ES-I3 (cell line): ENCODE measurements around the gene POLR3C.
"Not testable (repeated sequence)": the region's sequence is repeated elsewhere in the genome, so short reads cannot be mapped to it uniquely, and the experiment has no call there.

Experiments used
- H3K36me3 ChIP-seq: 2 replicates; pipeline ENCODE4 v1.6.1; 2013; ENCODE audit warnings: mild to moderate bottlenecking, low read length, control low read depth, moderate library complexity; ENCODE audit not compliant: insufficient read depth
- H3K4me1 ChIP-seq: 2 replicates; pipeline ENCODE4 v1.6.1; 2013; ENCODE audit warnings: mild to moderate bottlenecking, control low read depth, low read length; ENCODE audit not compliant: insufficient read depth
- H3K9ac ChIP-seq: 2 replicates; pipeline ENCODE4 v1.6.1; 2013; ENCODE audit warnings: low read depth, mild to moderate bottlenecking, low read length, moderate library complexity
- H3K9me3 ChIP-seq: 2 replicates; pipeline ENCODE4 v1.6.1; 2013; ENCODE audit warnings: mild to moderate bottlenecking, low read length, moderate library complexity; ENCODE audit not compliant: control insufficient read depth, insufficient read depth

Gene POLR3C, protein sequence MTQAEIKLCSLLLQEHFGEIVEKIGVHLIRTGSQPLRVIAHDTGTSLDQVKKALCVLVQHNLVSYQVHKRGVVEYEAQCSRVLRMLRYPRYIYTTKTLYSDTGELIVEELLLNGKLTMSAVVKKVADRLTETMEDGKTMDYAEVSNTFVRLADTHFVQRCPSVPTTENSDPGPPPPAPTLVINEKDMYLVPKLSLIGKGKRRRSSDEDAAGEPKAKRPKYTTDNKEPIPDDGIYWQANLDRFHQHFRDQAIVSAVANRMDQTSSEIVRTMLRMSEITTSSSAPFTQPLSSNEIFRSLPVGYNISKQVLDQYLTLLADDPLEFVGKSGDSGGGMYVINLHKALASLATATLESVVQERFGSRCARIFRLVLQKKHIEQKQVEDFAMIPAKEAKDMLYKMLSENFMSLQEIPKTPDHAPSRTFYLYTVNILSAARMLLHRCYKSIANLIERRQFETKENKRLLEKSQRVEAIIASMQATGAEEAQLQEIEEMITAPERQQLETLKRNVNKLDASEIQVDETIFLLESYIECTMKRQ

DNA sequence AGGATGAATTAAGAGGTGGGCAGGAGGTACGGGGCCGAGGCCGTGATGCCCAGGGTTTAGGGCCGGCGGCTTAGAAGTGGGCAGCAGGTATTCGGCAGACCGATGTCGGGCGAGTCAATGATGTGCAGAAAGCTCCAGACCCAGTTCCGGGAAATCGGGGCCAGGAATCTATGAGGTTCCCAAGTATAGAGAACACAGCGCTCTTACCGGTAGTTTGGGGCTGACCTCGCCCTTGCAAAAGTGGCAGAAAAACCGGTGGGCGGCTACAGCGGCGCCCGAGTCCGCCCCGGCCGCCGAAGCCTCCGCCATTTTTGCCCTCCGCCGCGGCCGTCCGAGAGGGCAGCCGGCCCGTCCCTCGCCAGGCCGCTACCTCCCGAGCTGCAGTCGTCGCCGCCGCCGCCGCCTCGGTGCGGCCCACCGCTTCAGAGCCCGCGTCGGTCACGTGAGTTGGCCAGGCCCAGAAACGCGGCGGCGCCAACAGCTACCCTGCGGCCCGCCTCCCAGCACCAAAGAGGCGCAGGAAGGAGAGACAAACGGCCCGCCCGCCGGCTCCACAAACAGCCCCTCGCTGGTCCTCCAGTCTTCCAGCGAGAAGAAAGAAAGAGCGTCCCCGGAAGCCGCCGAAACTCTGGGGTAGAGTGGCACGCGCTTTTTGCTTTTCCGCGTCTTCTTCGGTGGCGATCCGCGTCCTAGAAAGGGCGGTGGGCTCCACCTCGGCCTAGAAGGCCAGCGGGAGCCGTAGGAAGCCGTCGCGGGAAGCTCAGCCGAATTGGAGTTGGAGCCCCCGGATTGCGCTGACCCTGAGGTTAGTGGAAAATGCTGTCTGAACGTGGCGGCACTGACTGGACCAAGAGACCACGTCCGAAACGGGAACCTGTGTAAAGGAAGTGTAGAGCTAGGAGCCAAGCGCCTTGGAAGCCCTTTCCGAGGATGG is at the start of gene POLR3C, which contains the start of gene RNF115:
TSS of gene POLR3C (plus strand) at position 636 of the 934 bp plus-strand sequence. CDS start 1,577 bp downstream, outside the sequence.
TSS of gene RNF115 (minus strand) at position 531 of the 934 bp plus-strand sequence. CDS start at position 309, 222 bp downstream.
- H3K9ac ChIP-seq, result peak within 1 kb of the TSS; percentile 87
- no peaks in the 10 kb centered on the region for H3K9me3 ChIP-seq
- H3K4me1 ChIP-seq, result no peaks in the 10 kb centered on the region
- peaks cover 14% of the 10 kb centered on the region; the same call in 1 of the 2 replicates for H3K36me3 ChIP-seq

DNA sequence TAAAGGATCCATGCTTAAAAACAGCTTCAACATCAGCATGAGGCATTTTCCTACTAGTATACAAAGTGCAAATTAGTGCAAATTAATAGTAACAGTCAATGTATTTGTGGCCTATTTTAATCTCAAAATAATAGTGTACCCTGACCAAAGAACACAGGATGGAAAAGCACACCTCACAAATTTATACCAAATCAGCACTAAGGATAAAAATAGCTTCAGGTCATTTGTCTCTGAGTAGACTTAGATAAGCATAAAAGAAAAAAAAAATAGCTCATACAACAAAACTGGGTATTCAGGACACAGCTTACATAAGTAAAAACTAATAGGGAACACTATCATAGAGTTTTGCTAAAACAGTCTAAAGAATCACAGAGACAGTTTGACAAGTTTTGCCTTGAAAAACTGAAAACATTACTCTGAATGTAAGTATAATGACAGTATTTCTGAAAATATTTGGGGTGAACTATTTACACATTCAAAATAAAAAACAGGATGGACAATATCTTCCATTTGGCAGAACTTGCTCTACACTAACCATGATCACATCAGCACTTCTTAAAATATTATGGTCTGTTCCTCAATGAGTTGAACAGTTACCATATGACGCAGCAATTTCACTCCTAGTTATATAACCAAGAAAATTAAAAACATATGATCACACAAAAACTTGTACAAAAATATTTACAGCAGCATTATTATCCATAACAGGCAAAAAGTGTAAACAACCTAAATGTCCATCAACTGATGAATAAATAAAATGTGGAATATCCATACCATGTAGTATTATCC is 46.4 kb upstream of the POLR3C start:
- Histone ChIP-seq H3K36me3 (no peaks in the 10 kb centered on the region), H3K4me1 (no peaks in the 10 kb centered on the region; the same call in 1 of the 2 replicates), H3K9ac (no peak overlapping the region), H3K9me3 (no peaks in the 10 kb centered on the region)

DNA sequence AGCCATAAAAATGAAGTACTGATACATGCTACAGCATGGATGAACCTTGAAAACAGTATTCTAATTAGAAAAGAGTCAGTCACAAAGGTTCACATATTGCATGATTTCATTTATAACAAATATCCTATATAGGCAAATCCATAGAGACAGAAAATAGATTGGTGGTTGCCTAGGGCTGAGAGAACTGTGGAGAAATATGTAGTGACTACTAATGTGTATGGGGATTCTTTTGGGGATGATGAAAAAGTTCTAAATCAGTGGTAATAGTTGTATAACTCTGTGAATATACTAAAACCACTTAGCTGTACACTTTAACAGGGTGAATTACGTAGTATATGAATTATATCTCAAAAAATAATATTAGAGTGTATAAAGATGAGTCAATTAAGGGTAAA is 45.9 kb upstream of the POLR3C start:
- no peak overlapping the region for H3K9ac ChIP-seq
- H3K4me1 ChIP-seq, result no peaks in the 10 kb centered on the region; the same call in 1 of the 2 replicates
- no peaks in the 10 kb centered on the region for H3K9me3 ChIP-seq
- no peaks in the 10 kb centered on the region for H3K36me3 ChIP-seq

DNA sequence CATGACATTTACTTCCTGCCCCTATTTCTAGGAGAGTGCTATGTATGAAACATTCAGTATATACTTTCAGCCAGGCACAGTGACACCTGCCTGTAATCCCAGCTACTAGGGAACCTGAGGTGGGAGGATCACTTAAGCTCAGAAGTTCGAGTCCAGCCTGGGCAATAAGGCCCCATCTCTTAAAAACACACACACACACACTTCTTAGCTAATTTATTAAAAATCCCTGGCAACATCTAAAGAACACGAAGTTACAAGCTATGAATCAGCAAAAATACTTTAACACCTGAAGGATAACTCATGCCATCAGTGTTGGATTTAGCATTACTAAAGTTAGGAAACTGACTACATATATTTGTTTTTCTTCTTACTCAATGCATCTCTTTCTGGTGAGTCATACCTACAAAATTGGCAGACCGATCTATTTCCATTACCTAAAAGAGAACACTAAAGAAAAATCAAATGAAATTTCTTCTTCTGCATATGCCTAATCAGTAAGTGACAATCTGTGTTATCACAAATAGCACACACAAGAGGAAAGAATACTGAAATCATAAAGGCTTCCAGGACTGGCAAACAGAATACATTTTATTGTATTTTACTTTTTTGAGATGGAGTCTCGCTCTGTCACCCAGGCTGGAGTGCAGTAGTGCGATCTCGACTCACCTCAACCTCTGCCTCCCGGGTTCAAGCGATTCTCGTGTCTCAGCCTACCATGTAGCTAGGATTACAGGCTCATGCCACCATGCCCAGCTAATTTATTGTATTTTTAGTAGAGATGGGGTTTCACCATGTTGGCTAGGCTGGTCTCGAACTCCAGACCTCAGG is 41.5 kb upstream of the POLR3C start:
- Histone ChIP-seq H3K9ac (no peak overlapping the region), H3K4me1 (peaks cover 15% of the 10 kb centered on the region; the same call in 1 of the 2 replicates), H3K9me3 (no peaks in the 10 kb centered on the region), H3K36me3 (no peaks in the 10 kb centered on the region)

DNA sequence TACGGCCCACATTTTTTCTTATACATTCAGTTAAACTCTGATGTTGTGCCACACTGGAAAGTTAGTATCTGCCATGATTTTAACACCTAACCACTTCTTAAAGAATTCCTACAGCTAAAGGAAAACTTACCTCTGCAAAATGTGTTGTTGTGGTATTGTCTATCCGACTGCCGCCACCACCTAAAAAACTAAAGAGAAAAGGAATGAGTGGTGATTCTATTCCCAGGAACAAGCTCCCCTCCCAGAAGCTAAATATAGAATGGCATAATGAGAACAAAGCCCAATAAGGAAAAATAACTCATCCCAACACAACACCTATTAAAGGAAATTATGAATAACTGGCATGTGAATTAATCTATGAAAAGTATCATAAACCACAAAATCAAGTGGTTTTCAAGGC is 39.6 kb upstream of the POLR3C start:
- Histone ChIP-seq H3K9me3 (no peaks in the 10 kb centered on the region), H3K9ac (no peak overlapping the region), H3K36me3 (no peaks in the 10 kb centered on the region), H3K4me1 (peaks cover 15% of the 10 kb centered on the region; the same call in 1 of the 2 replicates)

DNA sequence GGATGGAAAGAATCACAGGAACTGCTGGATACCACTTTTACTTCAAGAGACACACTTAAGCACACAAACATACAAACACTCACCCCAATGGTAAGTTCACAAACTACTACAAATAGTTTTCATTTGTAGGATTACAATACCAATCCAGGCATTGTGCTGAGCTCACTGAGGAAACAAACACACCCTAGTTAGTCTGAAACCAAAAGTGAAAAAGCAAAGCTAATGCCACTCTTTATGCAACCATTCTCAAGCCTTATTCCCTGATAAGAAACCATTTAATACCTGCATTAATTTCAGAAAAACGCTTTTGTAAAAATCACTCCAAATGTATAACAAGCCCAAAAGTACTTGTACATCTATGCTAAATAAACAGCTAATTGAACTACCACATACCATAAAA is 38.5 kb upstream of the POLR3C start:
- no peak overlapping the region for H3K9ac ChIP-seq

DNA sequence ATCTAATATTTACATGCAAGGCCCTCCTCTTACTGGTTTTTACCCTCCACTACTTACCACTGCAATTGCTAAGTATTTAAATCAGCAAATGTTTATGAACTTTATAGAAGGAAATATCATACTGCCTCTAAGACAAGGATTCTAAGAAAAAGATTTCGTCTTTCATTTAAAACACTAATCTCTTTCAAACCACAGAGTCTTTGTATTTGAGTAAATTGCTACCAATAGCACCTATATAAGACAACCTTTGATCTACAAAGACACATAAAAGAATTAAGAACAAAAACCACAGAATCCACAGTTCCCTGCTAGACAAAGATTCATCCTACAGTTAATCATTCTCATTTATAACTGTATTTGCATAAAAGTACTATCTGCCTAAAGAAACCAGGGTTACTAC is 37.7 kb upstream of the POLR3C start:
- H3K36me3 ChIP-seq, result no peaks in the 10 kb centered on the region
- peaks cover 15% of the 10 kb centered on the region; the same call in 1 of the 2 replicates for H3K4me1 ChIP-seq
- no peak overlapping the region for H3K9ac ChIP-seq
- H3K9me3 ChIP-seq, result no peaks in the 10 kb centered on the region

More for the DNA sequence above, 38.5 kb upstream of the POLR3C start:
- peaks cover 15% of the 10 kb centered on the region; the same call in 1 of the 2 replicates for H3K4me1 ChIP-seq
- H3K9me3 ChIP-seq, result no peaks in the 10 kb centered on the region
- H3K36me3 ChIP-seq, result no peaks in the 10 kb centered on the region

DNA sequence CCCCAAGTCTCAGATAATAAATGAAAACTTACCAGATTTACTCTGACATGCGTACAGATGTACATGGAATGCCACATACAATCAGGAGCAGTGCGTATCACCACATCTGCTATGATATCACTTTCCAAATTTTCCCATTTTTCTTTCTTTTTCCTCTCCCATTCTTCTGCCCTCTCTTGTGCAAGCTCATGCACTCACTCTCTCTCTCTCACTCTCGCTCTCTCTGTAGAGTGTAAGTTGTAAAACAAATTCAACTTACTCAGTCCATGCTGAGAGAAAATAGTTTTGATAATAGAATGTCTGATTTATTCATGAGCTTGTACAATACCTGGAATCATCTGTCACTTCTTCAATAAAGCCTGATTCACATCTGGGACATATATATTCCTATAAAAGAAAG is 35.4 kb upstream of the POLR3C start:
- no peaks in the 10 kb centered on the region for H3K9me3 ChIP-seq
- H3K4me1 ChIP-seq, result peaks cover 15% of the 10 kb centered on the region; the same call in 1 of the 2 replicates

DNA sequence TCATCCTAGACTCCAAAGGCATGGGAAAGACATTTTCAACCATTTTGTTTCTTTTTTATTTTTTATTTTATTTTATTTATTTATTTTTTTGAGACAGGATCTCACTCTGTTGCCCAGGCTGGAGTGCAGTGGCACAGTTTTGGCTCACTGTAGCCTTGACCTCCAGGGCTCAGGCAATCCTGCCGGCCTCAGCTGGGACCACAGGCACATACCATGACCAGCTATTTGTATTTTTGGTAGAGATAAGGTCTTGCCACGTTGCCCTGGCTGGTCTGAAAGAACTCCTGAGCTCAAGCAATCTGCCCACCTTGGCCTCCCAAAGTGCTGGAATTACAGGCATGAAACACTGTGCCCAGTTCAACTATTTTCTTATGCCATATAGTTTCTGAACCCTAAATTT is 32.1 kb upstream of the POLR3C start:
- H3K9me3 ChIP-seq, H3K36me3 ChIP-seq, H3K4me1 ChIP-seq, H3K9ac ChIP-seq: not testable (repeated sequence)

More for the DNA sequence above, 35.4 kb upstream of the POLR3C start:
- Histone ChIP-seq H3K9ac (no peak overlapping the region), H3K36me3 (no peaks in the 10 kb centered on the region)

DNA sequence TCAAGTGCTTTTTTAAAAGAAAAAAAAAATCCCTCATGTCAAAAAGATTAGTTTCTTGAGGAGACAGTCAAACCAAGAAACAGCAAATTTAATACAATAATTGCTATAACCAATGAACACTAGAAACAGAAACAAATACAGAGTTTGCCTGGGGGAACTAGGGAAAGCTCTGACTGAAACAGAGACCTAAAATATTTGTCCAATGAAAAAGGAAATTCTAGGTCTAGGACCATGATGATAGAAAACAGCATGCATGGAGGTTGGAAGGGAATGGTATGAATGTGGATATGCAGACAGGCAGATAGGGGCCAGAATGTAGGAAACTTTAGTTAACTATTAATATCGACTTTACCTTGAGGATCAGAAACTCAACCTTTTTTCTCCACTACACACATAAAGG is 31.5 kb upstream of the POLR3C start:
- Histone ChIP-seq H3K9ac (no peak overlapping the region), H3K36me3 (no peaks in the 10 kb centered on the region), H3K9me3 (peaks cover 12% of the 10 kb centered on the region; the same call in 1 of the 2 replicates), H3K4me1 (no peaks in the 10 kb centered on the region)

DNA sequence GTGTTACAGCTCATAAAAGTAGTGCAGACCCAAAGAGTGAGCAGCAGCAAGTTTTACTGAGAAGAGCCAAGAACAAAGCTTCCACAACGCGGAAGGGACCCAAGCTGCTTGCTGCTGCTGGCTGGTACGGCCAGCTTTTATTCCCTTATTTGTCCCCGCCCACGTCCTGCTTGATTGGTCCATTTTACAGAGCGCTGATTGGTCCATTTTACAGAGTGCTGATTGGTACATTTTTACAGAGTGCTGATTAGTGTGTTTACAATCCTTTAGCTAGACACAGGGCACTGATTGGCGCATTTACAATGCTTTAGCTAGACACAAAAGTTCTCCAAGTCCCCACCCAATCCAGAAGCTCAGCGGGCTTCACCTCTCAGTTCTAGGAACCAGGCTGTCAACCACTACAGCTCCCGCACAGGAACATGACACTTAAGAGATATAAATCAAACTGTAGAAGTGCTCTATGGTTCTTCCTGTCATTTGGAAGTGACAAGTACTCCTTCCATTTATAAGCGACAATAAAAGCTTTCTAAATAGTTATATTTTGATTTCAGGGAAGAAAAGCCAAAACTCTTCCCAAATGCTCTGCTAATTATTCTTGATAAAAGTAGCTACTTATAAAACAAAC is 28.6 kb upstream of the POLR3C start:
- no peaks in the 10 kb centered on the region for H3K36me3 ChIP-seq
- H3K9me3 ChIP-seq, result peaks cover 15% of the 10 kb centered on the region; the same call in 1 of the 2 replicates
- no peak overlapping the region for H3K9ac ChIP-seq
- H3K4me1 ChIP-seq, result no peaks in the 10 kb centered on the region

DNA sequence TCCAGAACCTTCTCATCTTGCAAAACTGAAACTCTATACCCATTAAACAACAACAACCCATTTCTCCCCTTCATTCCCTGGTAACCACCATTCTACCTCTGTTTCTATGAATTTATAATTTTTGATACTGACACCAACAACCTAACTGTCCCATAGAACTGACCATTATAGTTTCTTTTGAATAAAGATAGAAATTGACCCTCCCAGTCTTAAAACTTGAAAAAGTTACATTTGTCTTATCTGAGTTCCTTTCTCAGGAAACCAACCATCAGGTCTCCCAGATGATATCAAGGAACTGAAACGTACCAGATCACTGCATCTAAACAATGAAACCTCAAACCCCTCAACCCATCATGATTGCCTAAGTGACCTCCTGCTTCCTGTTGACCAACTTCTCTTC is 27.2 kb upstream of the POLR3C start:
- peaks cover 15% of the 10 kb centered on the region; the same call in 1 of the 2 replicates for H3K9me3 ChIP-seq
- no peaks in the 10 kb centered on the region for H3K36me3 ChIP-seq
- H3K4me1 ChIP-seq, result no peaks in the 10 kb centered on the region
- no peak overlapping the region for H3K9ac ChIP-seq
